ENCODE data around the gene TDRD9.

The TDRD9 gene

DNA sequence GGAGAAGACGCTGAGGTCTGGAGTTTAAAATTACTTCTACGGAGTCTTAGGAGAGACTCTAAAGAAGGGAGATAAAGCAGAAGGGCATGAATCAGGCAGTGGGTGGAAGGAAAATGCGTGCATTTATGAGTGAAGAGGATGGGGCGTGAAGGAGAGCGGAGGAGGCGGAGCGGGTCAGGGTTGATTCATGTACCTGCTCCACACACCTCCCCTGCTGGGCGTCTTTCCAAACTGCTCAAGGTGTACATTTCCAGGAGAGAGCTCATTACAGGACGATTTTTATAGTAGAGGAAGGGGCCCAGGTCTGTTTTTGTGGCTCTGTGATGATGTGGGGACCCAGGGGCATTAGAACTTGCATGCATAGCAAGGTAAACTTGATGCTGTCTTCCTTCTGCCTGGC lies 92.2 kb downstream of the TDRD9 start:
- no peak for TF ChIP-seq POLR2A (IDR thresholded peaks at IDR 0.05; ENCODE audit: low read depth, low read length)
- no peak for TF ChIP-seq POLR2AphosphoS5 (IDR thresholded peaks at IDR 0.05; ENCODE audit: low read depth, low read length)
- TF ChIP-seq TAF1 (IDR thresholded peaks at IDR 0.05; ENCODE audit: borderline replicate concordance, low read depth, low read length), result no peak
- DNase-seq (ENCODE audit: insufficient read length) (no peak), FAIRE-seq (no peak)

DNA sequence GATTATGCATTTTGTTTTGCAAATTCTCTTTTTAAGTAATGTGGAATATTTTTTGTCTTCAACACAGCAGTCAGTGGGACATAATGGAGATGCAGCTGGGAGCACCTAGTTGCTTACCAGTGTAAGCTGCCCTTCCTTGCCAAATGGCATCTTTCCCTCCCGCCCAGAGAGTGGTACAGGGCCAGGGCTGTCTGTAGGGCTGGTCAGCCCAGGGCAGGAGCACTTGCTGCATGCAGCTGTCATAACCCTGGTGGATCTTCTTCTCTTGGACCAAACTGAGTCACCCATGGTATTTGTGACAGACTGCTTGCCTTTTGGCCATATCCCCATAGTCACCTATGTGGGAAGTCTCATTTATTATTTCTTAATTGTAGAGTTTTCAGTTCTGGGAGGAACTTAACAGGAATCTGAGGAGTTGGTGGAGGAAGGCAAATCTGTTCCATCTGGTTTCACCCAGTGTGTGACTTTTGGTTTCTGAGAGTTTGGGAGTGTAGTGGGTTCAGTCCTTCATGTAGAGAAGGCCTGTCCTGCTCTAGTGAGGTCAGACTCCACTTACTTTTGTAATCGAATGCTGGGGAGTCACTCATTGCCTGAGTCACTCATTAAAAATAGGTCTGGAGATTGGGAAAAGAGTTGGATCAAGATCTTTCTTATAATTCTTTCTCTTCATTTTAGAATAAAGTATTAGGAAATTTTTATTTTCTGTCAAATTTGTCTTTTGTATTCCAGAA lies 95.2 kb downstream of the TDRD9 start:
- FAIRE-seq, result no peak
- TF ChIP-seq POLR2AphosphoS5 (IDR thresholded peaks at IDR 0.05; ENCODE audit: low read depth, low read length), result no peak
- TF ChIP-seq POLR2A (IDR thresholded peaks at IDR 0.05; ENCODE audit: low read depth, low read length), result no peak
- no peak for TF ChIP-seq TAF1 (IDR thresholded peaks at IDR 0.05; ENCODE audit: borderline replicate concordance, low read depth, low read length)
- no peak for DNase-seq (ENCODE audit: insufficient read length)

DNA sequence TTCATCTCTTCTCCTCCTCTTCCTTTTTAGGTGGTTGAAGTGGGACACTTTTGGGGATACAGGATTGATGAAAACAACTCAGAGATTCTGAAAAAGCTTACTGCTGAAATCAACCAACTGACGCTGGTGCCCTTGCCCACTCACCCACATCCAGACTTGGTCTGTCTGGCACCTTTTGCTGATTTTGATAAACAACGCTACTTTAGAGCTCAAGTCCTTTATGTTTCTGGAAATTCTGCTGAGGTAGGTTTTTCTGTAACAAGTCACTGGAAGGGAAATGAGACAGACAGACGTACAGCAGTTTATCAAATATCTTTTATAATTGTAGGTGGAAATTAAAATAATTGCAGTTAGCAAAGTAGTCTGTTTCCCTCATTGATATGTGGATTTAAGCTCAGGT lies 97.3 kb downstream of the TDRD9 start:
- DNase-seq (ENCODE audit: insufficient read length) (no peak), FAIRE-seq (no peak)
- TF ChIP-seq TAF1 (IDR thresholded peaks at IDR 0.05; ENCODE audit: borderline replicate concordance, low read depth, low read length) (no peak), POLR2A (IDR thresholded peaks at IDR 0.05; ENCODE audit: low read depth, low read length) (no peak), POLR2AphosphoS5 (IDR thresholded peaks at IDR 0.05; ENCODE audit: low read depth, low read length) (no peak)

DNA sequence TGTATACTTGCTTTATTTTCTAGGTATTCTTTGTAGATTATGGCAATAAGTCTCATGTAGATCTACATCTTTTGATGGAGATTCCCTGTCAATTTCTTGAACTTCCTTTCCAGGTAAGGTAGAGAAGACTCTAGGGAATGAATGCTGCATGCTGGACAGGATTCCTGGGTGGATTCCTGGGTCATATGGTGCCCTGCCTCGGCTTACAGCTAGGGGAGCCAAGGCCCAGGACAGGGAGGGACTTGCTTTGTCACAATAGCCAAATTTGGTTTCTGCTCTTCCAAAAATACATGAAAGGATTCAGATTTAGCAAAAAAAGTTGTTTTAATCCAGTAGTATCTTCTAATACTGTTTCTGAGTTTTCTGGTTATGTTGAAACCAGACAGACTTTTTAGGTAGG lies 97.8 kb downstream of the TDRD9 start:
- no peak for TF ChIP-seq TAF1 (IDR thresholded peaks at IDR 0.05; ENCODE audit: borderline replicate concordance, low read depth, low read length)
- no peak for TF ChIP-seq POLR2AphosphoS5 (IDR thresholded peaks at IDR 0.05; ENCODE audit: low read depth, low read length)
- TF ChIP-seq POLR2A (IDR thresholded peaks at IDR 0.05; ENCODE audit: low read depth, low read length), result no peak
- no peak for DNase-seq (ENCODE audit: insufficient read length)
- FAIRE-seq, result no peak

DNA sequence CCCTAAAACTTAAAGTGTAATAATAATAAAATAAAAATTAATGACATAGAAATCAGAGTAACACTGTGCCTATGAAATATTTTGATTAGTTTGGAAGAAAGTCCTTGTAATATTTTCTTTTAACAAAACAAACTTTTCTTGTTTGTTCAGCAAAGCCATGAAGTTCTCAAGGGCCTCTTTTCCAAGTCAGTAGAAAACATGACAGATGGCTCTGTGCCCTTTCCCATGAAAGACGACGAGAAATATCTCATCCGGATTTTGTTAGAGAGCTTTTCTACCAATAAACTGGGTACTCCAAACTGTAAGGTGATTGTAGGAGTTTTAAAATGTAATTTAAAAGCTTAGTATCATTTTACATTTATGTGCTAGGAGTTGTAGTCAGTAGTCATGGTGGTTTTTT lies 102.7 kb downstream of the TDRD9 start:
- no peak for TF ChIP-seq TAF1 (IDR thresholded peaks at IDR 0.05; ENCODE audit: borderline replicate concordance, low read depth, low read length)
- no peak for TF ChIP-seq POLR2A (IDR thresholded peaks at IDR 0.05; ENCODE audit: low read depth, low read length)
- no peak for TF ChIP-seq POLR2AphosphoS5 (IDR thresholded peaks at IDR 0.05; ENCODE audit: low read depth, low read length)
- DNase-seq (ENCODE audit: insufficient read length), result no peak

DNA sequence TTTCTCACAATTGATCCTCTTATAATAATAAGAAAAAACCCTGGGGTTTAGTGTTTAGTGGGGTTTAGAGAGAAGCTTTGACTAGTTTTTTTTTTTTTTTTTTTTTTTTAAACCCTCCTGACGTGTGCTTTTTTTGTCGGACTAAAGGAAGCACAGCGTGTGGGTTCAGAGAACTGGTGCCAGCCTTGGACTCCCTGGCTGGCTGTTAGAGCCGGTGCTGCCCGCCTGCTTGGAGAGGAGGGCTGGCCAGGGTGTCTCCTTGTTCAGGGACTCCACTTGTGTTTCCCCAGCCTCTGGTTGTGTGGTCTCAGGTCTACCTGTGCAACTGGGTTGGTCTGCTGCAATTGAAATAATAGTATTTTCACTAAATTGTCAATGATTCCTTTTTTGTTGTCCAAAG lies 103.1 kb downstream of the TDRD9 start:
- TF ChIP-seq POLR2AphosphoS5 (IDR thresholded peaks at IDR 0.05; ENCODE audit: low read depth, low read length) (no peak), POLR2A (IDR thresholded peaks at IDR 0.05; ENCODE audit: low read depth, low read length) (no peak), TAF1 (IDR thresholded peaks at IDR 0.05; ENCODE audit: borderline replicate concordance, low read depth, low read length) (no peak)
- DNase-seq (ENCODE audit: insufficient read length), result no peak
- FAIRE-seq, result no peak

More for the DNA sequence above, 102.7 kb downstream of the TDRD9 start:
- FAIRE-seq, result no peak

DNA sequence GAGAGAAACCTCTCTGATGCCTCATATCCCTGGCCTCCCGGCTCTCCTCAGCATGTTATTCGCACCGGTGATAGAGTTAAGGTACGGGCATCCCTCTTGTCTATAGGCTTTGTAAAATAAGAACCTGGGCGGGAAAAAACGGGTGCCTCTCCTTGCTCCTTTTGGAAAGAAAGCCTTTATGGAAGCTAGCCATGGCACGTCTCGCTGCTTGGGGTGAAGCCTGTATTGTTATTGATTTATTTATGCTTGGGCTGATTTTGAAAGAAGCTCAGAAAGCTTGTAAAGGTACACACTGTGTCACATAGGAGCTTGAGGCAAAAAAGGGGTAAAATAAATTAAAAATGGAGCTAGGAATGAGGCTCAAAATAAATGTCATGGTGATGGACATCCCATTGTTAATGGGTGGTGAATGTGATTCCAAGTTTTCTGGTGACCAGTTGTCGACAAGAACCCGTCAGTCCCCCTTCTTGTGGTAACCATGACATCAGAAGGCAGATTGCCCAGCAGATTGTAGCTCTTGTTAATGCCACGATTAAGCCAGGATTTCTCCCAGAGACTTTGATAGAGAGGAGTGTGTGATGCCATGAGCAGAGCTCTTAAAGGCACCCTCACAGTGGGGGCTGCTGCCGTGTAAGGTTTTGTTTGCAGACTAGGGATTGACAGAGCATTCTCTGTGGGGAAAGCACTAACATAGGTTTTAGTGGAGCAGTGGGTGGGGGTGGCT lies 106.9 kb downstream of the TDRD9 start:
- no peak for DNase-seq (ENCODE audit: insufficient read length)
- FAIRE-seq, result no peak
- TF ChIP-seq POLR2AphosphoS5 (IDR thresholded peaks at IDR 0.05; ENCODE audit: low read depth, low read length) (no peak), TAF1 (IDR thresholded peaks at IDR 0.05; ENCODE audit: borderline replicate concordance, low read depth, low read length) (no peak), POLR2A (IDR thresholded peaks at IDR 0.05; ENCODE audit: low read depth, low read length) (no peak)

DNA sequence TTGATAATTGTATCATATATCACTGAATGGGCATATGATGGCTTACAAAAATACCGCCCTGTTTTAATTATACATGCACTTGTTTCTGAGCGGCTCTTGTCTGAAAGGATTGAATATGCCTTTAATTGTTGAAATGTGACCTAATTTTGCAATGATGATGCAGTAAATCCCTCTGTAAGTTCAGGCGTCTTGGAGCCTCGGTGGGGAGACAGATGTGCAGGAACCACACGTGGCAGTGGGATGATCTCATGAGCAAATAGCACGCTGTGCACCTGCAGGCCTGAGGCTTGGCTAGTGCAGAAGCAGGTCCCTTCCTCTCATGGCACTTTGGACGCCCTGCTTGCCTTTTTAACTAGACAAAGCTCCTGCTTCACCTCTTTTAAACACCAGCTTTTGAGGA lies 108.0 kb downstream of the TDRD9 start:
- FAIRE-seq (no peak), DNase-seq (ENCODE audit: insufficient read length) (no peak)
- TF ChIP-seq TAF1 (IDR thresholded peaks at IDR 0.05; ENCODE audit: borderline replicate concordance, low read depth, low read length) (no peak), POLR2A (IDR thresholded peaks at IDR 0.05; ENCODE audit: low read depth, low read length) (no peak), POLR2AphosphoS5 (IDR thresholded peaks at IDR 0.05; ENCODE audit: low read depth, low read length) (no peak)

DNA sequence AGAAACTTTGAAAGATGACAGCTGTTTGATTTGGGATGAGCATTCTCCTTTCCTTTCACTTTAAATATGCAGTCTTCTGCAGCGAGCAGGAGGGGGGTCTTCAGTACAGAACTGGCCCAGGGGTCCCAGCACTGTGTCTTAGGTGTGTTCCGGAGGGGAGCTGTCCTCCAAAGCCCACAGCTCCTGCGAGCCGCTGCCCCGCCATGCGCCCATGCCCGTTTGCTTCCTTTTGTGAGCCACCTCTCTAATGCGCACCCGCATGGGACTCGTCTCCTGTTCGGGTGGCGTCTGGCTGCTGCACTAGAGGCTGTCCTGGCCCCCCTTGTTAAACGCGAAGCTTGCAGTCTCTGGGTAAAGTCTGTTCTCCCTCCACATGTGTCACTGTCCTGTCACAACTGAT lies 108.8 kb downstream of the TDRD9 start:
- no peak for FAIRE-seq
- DNase-seq (ENCODE audit: insufficient read length), result no peak
- TF ChIP-seq POLR2A (IDR thresholded peaks at IDR 0.05; ENCODE audit: low read depth, low read length), result no peak
- TF ChIP-seq POLR2AphosphoS5 (IDR thresholded peaks at IDR 0.05; ENCODE audit: low read depth, low read length), result no peak
- no peak for TF ChIP-seq TAF1 (IDR thresholded peaks at IDR 0.05; ENCODE audit: borderline replicate concordance, low read depth, low read length)

DNA sequence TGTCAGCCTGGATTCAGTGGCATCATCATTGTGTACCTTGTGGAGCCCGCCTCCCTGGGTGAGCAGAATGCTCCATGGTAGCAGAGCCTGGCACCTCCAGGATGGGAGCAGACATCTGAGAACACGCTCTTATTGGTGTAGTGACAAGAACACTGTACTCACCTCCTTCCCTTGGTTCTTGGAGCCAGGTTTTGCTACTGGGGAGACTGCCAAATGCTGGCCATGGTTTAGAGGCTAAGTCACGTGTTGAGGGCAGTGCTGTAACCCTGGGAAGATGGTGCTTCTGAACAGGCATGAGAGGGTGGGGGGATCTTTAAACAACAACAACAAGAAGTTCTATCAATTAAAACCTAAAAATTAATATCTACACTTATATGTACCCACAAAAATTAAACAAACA lies 109.6 kb downstream of the TDRD9 start:
- DNase-seq (ENCODE audit: insufficient read length) (no peak), FAIRE-seq (no peak)
- TF ChIP-seq POLR2A (IDR thresholded peaks at IDR 0.05; ENCODE audit: low read depth, low read length), result no peak
- TF ChIP-seq TAF1 (IDR thresholded peaks at IDR 0.05; ENCODE audit: borderline replicate concordance, low read depth, low read length), result no peak
- TF ChIP-seq POLR2AphosphoS5 (IDR thresholded peaks at IDR 0.05; ENCODE audit: low read depth, low read length), result no peak

DNA sequence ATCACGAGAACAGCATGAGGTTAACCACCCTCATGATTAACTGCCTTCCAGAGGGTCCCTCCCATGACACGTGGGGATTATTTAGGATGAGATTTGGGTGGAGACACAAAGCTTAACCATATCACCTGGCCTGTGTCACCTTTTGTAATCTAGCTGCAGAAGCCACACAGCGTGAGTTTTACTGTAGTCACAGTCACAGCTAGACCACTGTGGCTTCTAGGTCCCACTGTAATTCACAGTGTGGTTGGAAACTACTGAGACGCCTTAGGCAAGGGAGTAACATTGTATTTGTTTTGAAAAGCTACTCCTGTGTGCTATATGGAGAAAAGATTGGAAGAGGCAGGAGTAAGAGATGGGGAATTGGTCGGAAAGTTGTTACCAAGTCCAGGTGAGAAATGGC lies 111.0 kb downstream of the TDRD9 start:
- TF ChIP-seq TAF1 (IDR thresholded peaks at IDR 0.05; ENCODE audit: borderline replicate concordance, low read depth, low read length), result no peak
- TF ChIP-seq POLR2A (IDR thresholded peaks at IDR 0.05; ENCODE audit: low read depth, low read length), result no peak
- no peak for TF ChIP-seq POLR2AphosphoS5 (IDR thresholded peaks at IDR 0.05; ENCODE audit: low read depth, low read length)
- FAIRE-seq (no peak), DNase-seq (ENCODE audit: insufficient read length) (no peak)

DNA sequence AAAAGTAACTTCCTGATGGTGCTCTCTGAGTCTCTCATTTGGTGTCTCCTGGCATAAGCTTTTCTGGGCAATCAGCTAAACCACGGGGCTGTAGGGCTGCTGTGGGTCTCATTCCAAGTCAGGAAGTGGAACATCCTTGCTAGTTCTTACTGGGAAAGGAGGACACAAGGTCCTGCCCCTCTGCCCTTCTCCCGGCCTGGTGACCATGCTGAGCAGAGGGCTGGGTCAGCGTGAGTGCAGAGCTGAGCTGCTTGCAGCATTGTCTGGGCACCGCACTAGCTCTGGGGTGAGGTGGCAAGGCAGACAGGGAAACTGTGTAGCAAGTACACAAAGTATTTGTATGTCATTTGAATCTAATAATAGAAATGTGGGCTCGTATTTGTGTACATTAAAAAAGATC lies 112.3 kb downstream of the TDRD9 start:
- DNase-seq (ENCODE audit: insufficient read length) (no peak), FAIRE-seq (no peak)
- TF ChIP-seq TAF1 (IDR thresholded peaks at IDR 0.05; ENCODE audit: borderline replicate concordance, low read depth, low read length) (no peak), POLR2AphosphoS5 (IDR thresholded peaks at IDR 0.05; ENCODE audit: low read depth, low read length) (no peak), POLR2A (IDR thresholded peaks at IDR 0.05; ENCODE audit: low read depth, low read length) (no peak)

All from GM12892 (cell line).